GM18858 (cell line): ENCODE data around the gene DMKN.

Experiments
- ATAC-seq: cut with Tn5 transposase; IDR thresholded peaks from one replicate; pipeline ENCODE4 v1.9.1; 2021; ENCODE audit not compliant: unreplicated experiment

Gene DMKN

DNA sequence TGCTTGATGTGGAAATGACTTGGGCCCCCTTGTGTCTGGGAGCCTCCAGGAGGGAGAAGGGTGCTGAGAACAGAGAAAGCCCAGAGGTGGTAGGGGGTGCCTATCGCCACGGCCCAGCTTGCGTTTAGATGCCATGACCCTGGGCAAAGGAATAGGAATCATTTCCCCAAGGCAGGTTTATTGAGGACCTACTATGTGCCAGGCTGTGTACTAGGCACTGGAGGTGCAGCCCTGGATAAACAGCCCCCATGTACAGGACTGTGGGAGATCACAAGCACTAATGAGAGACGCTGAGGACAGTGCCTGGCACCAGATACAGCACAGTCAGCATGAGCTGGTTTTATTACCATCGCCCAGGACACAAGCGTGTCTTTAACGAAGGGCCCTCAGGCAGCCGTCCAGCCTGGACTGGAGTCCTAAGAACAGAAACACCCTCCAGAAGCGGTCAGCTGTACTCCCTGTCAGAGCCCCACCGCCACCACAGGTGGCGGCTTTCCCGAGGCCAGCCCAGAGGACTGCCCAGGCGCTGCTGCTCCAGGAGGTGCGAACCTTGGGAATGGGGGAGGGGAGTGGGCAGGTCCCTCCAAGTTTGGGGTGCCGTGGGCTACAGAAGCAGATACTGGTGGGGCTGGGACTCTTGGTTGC lies 36.6 kb upstream of the DMKN start:
- ATAC-seq: no peak

DNA sequence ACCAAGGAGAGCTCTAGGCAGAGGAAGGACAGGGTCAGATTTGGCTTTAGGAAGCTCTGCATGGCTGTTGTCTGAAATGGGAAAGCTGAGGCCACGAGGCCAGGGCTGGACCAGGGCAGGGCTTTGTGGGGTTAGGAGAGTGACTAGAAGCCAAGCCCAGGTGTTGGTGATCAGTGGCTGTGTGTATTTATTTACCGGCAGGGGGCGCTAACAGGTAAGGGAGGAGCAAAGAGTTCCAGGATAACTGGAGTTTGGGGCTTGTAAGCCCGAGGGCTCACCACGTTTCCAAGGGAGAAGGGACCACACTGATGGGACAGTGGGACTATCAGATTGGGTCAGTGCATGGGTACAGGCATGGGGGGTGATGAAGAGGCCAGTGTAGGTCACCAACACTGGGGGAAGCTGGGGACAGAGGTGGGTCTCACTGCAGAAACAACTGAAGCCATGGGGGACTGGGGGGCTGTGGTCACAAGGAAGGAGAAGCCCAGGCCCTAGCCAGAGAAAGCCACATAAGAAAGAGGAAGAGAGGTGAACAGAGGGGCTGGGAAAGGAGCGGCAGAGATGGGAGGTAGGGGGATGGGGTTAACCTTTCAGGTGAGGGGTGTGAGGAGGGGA lies 35.8 kb upstream of the DMKN start:
- no peak for ATAC-seq

- no peak for ATAC-seq
These were observed 33.1 kb upstream of the DMKN start for GRCh38 chr19:35546532-35546931.

DNA sequence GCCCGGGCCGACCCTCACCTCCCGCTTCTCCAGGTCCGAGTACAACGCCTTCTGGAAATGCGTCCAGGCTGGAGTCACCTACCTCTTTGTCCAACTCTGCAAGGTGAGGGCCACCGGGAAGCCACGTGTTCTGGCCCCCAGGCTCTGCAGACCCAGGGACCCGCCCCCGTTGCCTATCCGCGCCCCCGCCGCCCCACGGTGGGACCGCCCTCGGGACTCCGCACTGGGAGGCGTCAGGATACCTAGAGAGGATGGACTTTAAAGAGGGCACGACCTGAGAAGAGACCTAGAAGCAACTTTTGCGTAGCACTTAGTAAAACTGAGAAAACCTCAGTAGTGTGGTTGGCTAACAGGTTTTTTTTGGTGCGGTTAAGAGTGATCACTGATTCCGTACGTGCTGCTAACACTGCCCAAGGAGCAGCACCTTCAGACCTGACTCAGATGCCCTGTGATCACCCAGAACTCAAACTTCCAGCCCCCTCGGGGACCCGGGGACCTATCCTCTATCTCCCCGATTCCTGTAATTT lies 32.5 kb upstream of the DMKN start:
- no peak for ATAC-seq

- no peak for ATAC-seq
These were observed 31.8 kb upstream of the DMKN start, which contains the start of gene TMEM147 for GRCh38 chr19:35545001-35545854. Gene TMEM147, plus strand, starts transcription at chr19:35545626. Its CDS starts 114 bp downstream, at chr19:35545740.

- no peak for ATAC-seq
These were observed 30.8 kb upstream of the DMKN start for GRCh38 chr19:35544110-35544802.

DNA sequence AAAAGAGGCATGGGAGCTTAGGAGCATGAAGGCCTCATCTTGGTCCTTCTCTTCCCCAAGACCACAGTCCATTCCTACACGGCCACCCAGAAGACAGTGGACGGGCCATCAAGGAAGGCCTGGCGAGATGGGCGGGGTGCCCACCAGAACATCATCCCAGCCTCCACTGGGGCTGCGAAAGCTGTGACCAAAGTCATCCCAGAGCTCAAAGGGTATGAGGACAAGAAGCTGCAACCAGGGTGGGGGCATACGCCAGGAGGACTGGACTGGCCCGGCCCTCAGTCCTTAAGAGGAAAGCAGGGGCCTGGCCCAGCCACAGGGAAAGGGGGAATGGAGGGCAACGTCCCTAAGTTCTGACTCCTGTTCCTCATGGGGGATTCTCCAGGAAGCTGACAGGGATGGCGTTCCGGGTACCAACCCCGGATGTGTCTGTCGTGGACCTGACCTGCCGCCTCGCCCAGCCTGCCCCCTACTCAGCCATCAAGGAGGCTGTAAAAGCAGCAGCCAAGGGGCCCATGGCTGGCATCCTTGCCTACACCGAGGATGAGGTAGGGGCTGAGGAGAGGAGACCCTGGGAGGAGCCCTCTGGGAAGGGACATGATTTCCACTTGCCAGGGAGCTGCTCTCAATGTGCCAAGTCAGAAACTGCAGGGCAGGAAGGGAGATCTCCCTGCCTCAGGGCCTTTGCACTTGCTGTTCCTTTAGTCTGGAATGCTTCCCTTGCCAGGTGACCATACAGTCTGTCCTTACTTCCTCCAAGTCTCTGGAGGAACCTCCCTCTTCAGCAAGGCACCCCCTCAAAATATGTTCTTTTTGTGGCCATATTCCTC lies 30.0 kb upstream of the DMKN start:
- ATAC-seq: no peak

DNA sequence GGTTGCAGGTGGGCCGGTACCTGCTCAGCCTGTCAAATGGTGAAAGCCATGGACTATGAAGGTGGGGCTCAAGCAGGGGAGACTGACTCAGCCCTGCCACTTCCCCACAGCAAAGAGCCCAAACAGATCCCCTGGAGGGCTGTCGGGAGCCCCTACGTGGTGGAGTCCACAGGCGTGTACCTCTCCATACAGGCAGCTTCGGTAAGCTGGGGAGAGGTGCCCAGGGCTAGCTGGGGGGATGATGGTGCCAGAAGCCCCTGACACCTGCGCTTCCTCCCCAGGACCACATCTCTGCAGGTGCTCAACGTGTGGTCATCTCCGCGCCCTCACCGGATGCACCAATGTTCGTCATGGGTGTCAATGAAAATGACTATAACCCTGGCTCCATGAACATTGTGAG lies 28.8 kb upstream of the DMKN start:
- no peak for ATAC-seq

GRCh38 chr19:35540356-35540927 lies 27.0 kb upstream of the DMKN start:
- ATAC-seq: no peak

GRCh38 chr19:35539850-35540249 lies 26.4 kb upstream of the DMKN start:
- no peak for ATAC-seq

DNA sequence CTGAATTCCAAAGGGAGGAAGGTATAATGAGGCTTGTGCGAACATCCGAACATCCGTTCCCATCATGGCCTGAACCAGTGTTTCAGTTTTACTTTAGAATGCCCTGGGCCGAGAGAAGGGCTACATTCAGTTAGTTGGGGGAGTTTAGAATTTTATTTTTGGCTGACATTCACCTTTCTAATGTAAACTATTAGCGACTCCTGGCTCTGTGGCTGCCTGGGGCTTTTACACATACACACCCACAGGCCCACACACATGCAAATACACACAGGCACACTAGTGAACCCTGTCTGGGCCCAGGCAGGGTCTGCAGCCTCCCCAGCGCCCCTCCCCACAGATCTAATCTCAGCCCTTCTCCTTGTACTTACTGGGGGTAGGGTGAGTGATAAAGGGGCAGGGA lies 25.9 kb upstream of the DMKN start:
- ATAC-seq: no peak

GRCh38 chr19:35534803-35535480 lies 21.5 kb upstream of the DMKN start:
- no peak for ATAC-seq

- no peak for ATAC-seq
These were observed 20.5 kb upstream of the DMKN start for GRCh38 chr19:35533822-35534392.

GRCh38 chr19:35533201-35533821 lies 19.9 kb upstream of the DMKN start, which contains the start of gene GAPDHS:
Gene GAPDHS, plus strand, starts transcription at chr19:35533456. Its CDS starts 72 bp downstream, at chr19:35533528.
- no peak for ATAC-seq

GRCh38 chr19:35531291-35531690 lies 17.8 kb upstream of the DMKN start:
- ATAC-seq: no peak

DNA sequence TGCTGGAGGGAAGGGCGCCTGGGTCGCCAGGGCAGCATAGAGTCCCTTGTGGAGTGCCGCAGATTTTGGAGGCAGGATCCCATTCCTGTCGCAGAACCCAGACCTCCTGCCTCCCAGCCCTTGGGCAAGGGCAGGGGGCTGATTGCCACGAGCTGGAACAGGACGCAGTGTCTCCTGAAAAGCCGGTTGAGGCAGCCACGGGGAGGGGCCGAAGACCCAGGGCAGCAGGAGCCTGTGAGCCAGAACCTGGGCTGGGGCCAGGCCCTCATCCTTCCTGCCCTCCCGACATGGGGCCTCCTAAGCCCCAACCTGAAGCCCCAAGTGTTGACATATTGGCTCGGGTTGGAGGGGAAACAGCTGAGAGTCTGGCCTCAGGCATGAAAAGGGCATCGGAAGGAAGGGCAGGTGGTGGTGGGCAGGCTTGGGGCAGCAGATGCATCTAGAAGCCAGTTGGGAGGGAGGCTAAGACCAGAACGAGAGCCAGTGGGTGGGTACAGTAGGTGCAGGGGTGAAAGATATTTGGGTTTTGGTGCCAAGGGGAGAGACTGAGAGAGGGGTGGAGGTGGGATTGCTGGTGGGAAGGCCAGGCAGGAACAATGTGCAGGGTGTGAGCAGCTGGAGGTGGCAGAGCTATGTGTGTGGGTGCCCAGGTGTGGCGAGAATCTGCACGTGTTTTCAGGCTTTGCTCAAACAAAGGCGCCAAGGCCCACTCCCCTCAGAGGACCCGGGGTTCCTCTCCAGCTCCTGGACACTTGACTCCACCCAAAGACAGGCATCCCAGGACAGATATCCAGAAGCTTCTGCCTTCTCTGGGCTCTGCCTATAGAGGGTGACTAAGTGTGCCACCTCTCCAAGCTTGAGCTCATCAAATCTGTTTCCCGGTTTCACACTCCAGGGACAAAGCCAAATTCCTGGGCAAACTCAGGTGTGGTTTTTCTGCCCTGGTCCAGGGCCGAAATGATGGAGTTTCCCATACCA lies 16.1 kb upstream of the DMKN start:
- no peak for ATAC-seq
